NT2/D1 (cell line): ENCODE data around the gene SYP.

Source experiments
- SUZ12 ChIP-seq: IDR thresholded peaks from 2 replicates; pipeline ENCODE4 v1.6.1; 2011; ENCODE audit not compliant: insufficient read length, insufficient read depth; ENCODE audit errors: extremely low read depth
- YY1 ChIP-seq: IDR thresholded peaks from 2 replicates; pipeline ENCODE4 v1.6.1; 2011; ENCODE audit not compliant: insufficient read length, insufficient read depth

DNA sequence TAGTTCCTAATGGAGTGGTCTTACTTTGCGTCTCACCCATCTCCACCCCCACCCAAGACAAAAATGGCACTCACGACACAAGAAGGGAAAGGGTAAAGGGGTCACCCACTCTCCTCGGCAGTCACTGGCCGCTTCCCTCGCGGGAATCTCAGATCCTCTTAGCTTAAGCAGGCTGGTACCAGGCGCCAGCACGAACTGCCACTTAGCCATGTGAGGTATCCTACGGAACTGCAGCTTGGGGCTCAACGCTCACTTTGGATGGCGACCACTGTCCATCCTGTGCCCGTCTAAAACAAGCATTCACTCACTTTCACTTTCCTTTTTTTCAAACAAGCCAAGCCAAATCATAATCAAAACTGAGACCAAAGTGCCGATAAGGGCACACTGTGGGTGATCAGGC lies 52.1 kb downstream of the SYP start:
- TF ChIP-seq SUZ12 (no peak), YY1 (no peak)
